Keratinocyte (primary cell): ENCODE measurements around the gene OR52H1. TPM values are rescaled to one million over a fixed set of nuclear protein-coding genes. Genes with fewer than 3 reads are reported as not detected.

ENCODE experiments used
- DNase-seq: peaks from one replicate; pipeline ENCODE4 v3.0.0-alpha.2; 2011; ENCODE audit warnings: low read depth, missing footprints, low spot score
- FAIRE-seq: peaks from 2 replicates; lab custom pipeline; 2011; peaks lifted over from hg19 to GRCh38; lab: Jason Lieb, UNC
- H2AFZ ChIP-seq: 2 replicates; pipeline ENCODE4 v1.6.0; 2012; ENCODE audit warnings: low read length, control low read depth, inconsistent platforms; ENCODE audit not compliant: control insufficient read depth
- H3K27ac ChIP-seq: 2 replicates; pipeline ENCODE4 v1.5.1; 2011; ENCODE audit warnings: low read length; ENCODE audit not compliant: control insufficient read depth, insufficient read depth
- H3K27me3 ChIP-seq: 3 replicates; pipeline ENCODE4 v1.6.0; 2011; ENCODE audit warnings: low read length; ENCODE audit not compliant: control insufficient read depth, insufficient read depth; ENCODE audit errors: extremely low read depth
- H3K36me3 ChIP-seq, 2 experiments: 2 replicates in 1 of 2; 3 replicates in 1 of 2; pipeline ENCODE4 v1.5.1; 2011; ENCODE audit warnings: low read length in 2 of 2, mild to moderate bottlenecking in 1 of 2; ENCODE audit not compliant: control insufficient read depth in 2 of 2, insufficient read depth in 2 of 2; ENCODE audit errors: extremely low read depth in 1 of 2
- H3K4me1 ChIP-seq: 3 replicates; pipeline ENCODE4 v1.5.1; 2011; ENCODE audit warnings: low read length; ENCODE audit not compliant: control insufficient read depth, insufficient read depth; ENCODE audit errors: extremely low read depth
- H3K4me2 ChIP-seq: 3 replicates; pipeline ENCODE4 v1.6.0; 2011; ENCODE audit warnings: low read depth, low read length; ENCODE audit not compliant: control insufficient read depth, insufficient read depth; ENCODE audit errors: extremely low read depth
- H3K4me3 ChIP-seq, 3 experiments: fragments of 200-600 bp in 1 of 3; sonication (generic) in 1 of 3; 2 replicates in 2 of 3; 3 replicates in 1 of 3; pipeline ENCODE4 v1.5.1; 2011 to 2016; ENCODE audit warnings: low read length in 3 of 3, mild to moderate bottlenecking in 3 of 3, control low read depth in 2 of 3, inconsistent platforms in 1 of 3, low read depth in 1 of 3, mixed read lengths in 1 of 3, mixed run types in 1 of 3, moderate library complexity in 1 of 3; ENCODE audit not compliant: control insufficient read depth in 2 of 3, insufficient read depth in 2 of 3; ENCODE audit errors: extremely low read depth in 1 of 3
- H3K79me2 ChIP-seq: 2 replicates; pipeline ENCODE4 v1.6.0; 2012; ENCODE audit warnings: low read length; ENCODE audit not compliant: control insufficient read depth, insufficient read depth
- H3K9ac ChIP-seq: 3 replicates; pipeline ENCODE4 v1.6.0; 2011; ENCODE audit warnings: low read length; ENCODE audit not compliant: control insufficient read depth, insufficient read depth; ENCODE audit errors: extremely low read depth
- H3K9me1 ChIP-seq: 3 replicates; pipeline ENCODE4 v1.6.0; 2011; ENCODE audit warnings: low read length; ENCODE audit not compliant: control insufficient read depth, insufficient read depth; ENCODE audit errors: extremely low read depth
- H3K9me3 ChIP-seq: 2 replicates; pipeline ENCODE4 v1.5.1; 2012; ENCODE audit warnings: low read depth, low read length; ENCODE audit not compliant: control insufficient read depth
- H4K20me1 ChIP-seq: 3 replicates; pipeline ENCODE4 v1.6.0; 2011; ENCODE audit warnings: low read length; ENCODE audit not compliant: control insufficient read depth, insufficient read depth; ENCODE audit errors: extremely low read depth
- CTCF ChIP-seq, 3 experiments: IDR thresholded peaks in 1 of 3; conservative IDR thresholded peaks in 1 of 3; optimal IDR thresholded peaks in 1 of 3; 2 replicates in 2 of 3; 3 replicates in 1 of 3; pipeline versions ENCODE3 to v1.5.1; 2011; ENCODE audit warnings: low read length in 3 of 3, mild to moderate bottlenecking in 3 of 3, moderate library complexity in 2 of 3, control low read depth in 1 of 3, inconsistent platforms in 1 of 3; ENCODE audit not compliant: insufficient read depth in 2 of 3; ENCODE audit errors: extremely low read depth in 1 of 3
- EZH2 ChIP-seq: IDR thresholded peaks from one replicate; pipeline ENCODE4 v1.6.1; 2012; ENCODE audit warnings: inconsistent platforms, mild to moderate bottlenecking, low read length, moderate library complexity
- dilution Hi-C: fragments of 300-500 bp; cut with MboI; formaldehyde crosslinking; loops from one replicate; pipeline ENCODE4 v1.7.0; 2020; ENCODE audit warnings: low sequenced_read_pairs; ENCODE audit not compliant: extremely low pct_ligation_motif_present
- polyA plus RNA-seq, 5 experiments: library from polyadenylated mRNA; depleted of rRNA in 3 of 5; stranded (reverse) in 3 of 5; stranded (forward) in 1 of 5; unstranded in 1 of 5; fragments of >200 nt; gene quantifications; 1 replicate in 1 of 5; 2 replicates in 3 of 5; 3 replicates in 1 of 5; pipeline versions ENCODE4 v1.2.1 to v1.2.3, GENCODE V29; 2011 to 2012; ENCODE audit warnings: missing spikeins in 2 of 5, low read depth in 1 of 5, low replicate concordance in 1 of 5

Gene OR52H1
- polyA plus RNA-seq, 1 donor (not counting 4 experiments of a cell fraction or from before 2014, with no cell fraction given), result not detected

GRCh38 chr11:5531053-5531831 lies 17.1 kb downstream of the OR52H1 start:
- Histone ChIP-seq H3K36me3 (no peaks in the 10 kb centered on the region), H3K9me3 (no peaks in the 10 kb centered on the region), H3K27me3 (no peaks in the 10 kb centered on the region), H3K4me1 (no peaks in the 10 kb centered on the region), H2AFZ (no peak overlapping the region), H3K4me3 (no peak overlapping the region), H3K9me1 (no peaks in the 10 kb centered on the region), H4K20me1 (no peaks in the 10 kb centered on the region), H3K4me2 (no peak overlapping the region), H3K27ac (no peak overlapping the region), H3K9ac (no peak overlapping the region), H3K79me2 (no peaks in the 10 kb centered on the region)
- FAIRE-seq (no peak), DNase-seq (no peak)
- dilution Hi-C loops, result no loop called here
- TF ChIP-seq CTCF (optimal IDR thresholded peaks at IDR 0.05 in 1 of 3, IDR thresholded peaks at IDR 0.05 in 1 of 3, conservative IDR thresholded peaks at IDR 0.05 in 1 of 3; ENCODE audit: extremely low read depth in 1 of 3, insufficient read depth in 2 of 3, low read length in 3 of 3) (no peak), EZH2 (no peak)

- Histone ChIP-seq H3K9ac (no peak overlapping the region), H3K4me3 (no peak overlapping the region), H3K27ac (no peak overlapping the region), H3K79me2 (no peaks in the 10 kb centered on the region), H2AFZ (no peak overlapping the region), H3K36me3 (no peaks in the 10 kb centered on the region), H3K4me2 (no peak overlapping the region), H3K27me3 (no peaks in the 10 kb centered on the region), H3K9me3 (no peaks in the 10 kb centered on the region), H3K4me1 (no peaks in the 10 kb centered on the region), H3K9me1 (no peaks in the 10 kb centered on the region), H4K20me1 (no peaks in the 10 kb centered on the region)
- no peak for TF ChIP-seq EZH2
- no peak for TF ChIP-seq CTCF (optimal IDR thresholded peaks at IDR 0.05 in 1 of 3, IDR thresholded peaks at IDR 0.05 in 1 of 3, conservative IDR thresholded peaks at IDR 0.05 in 1 of 3; ENCODE audit: extremely low read depth in 1 of 3, insufficient read depth in 2 of 3, low read length in 3 of 3)
- dilution Hi-C loops, result no loop called here
- FAIRE-seq (no peak), DNase-seq (no peak)
Measured at GRCh38 chr11:5528495-5528894, 19.8 kb downstream of the OR52H1 start.
